Measurements from ENCODE around the gene DDX25.

The DDX25 gene

GRCh38 chr11:125956391-125957134, 52.3 kb downstream of the DDX25 start:
- Histone ChIP-seq H3K36me3 (replicated peaks in 1 of 2; ENCODE audit: control insufficient read depth in 2 of 2, insufficient read depth in 2 of 2, low read length in 2 of 2) (peaks cover 25 to 27% of the 10 kb centered on the region in 2 donors), H3K23ac (ENCODE audit: low read depth, low read length, poor library complexity) (no peak overlapping the region), H2AFZ (ENCODE audit: low read length) (no peak overlapping the region), H2AK5ac (ENCODE audit: low read depth, low read length) (no peak overlapping the region), H4K91ac (ENCODE audit: low read depth, low read length, poor library complexity) (no peak overlapping the region), H4K8ac (ENCODE audit: low read depth, low read length) (no peak overlapping the region), H3K9me3 (replicated peaks in 1 of 2; ENCODE audit: control insufficient read depth in 2 of 2, insufficient read depth in 1 of 2, low read depth in 1 of 2, low read length in 2 of 2) (peaks cover 0 to 12% of the 10 kb centered on the region in 2 donors), H3K4ac (ENCODE audit: low read length) (no peak overlapping the region), H3K27ac (replicated peaks; ENCODE audit: low read length) (no peak overlapping the region), H3K18ac (ENCODE audit: low read length) (no peak overlapping the region), H3K4me3 (ENCODE audit: low read length in 2 of 2) (no peak overlapping the region), H3K4me2 (ENCODE audit: insufficient read depth, low read length, poor library complexity, severe bottlenecking) (no peak overlapping the region), H3K14ac (ENCODE audit: low read length) (no peak overlapping the region), H3K79me1 (ENCODE audit: low read depth, low read length) (no peaks in the 10 kb centered on the region), H3K27me3 (ENCODE audit: control insufficient read depth in 3 of 3, insufficient read depth in 3 of 3, low read depth in 1 of 3, low read length in 3 of 3) (no peaks in the 10 kb centered on the region), H3K9ac (ENCODE audit: low read depth, low read length, poor library complexity) (no peak overlapping the region), H2BK5ac (ENCODE audit: low read length) (no peak overlapping the region), H3K4me1 (ENCODE audit: control insufficient read depth in 2 of 2, insufficient read depth in 1 of 2, low read depth in 1 of 2, low read length in 2 of 2) (peaks cover 0 to 4% of the 10 kb centered on the region in 2 donors), H2BK15ac (ENCODE audit: low read length) (no peak overlapping the region), H2BK12ac (ENCODE audit: low read length) (no peak overlapping the region), H2BK120ac (ENCODE audit: low read depth, low read length) (no peak overlapping the region)
- no peak for DNase-seq (ENCODE audit: low spot score)
- WGBS, 2 donors (ENCODE audit: extremely low coverage in 2 of 2, insufficient read length in 2 of 2, insufficient replicate concordance in 1 of 2): no CpG with 5 or more reads among the region's 22 CpGs

- Histone ChIP-seq H3K9ac (ENCODE audit: low read depth, low read length, poor library complexity) (no peak overlapping the region), H3K18ac (ENCODE audit: low read length) (no peak overlapping the region), H4K8ac (ENCODE audit: low read depth, low read length) (no peak overlapping the region), H2BK5ac (ENCODE audit: low read length) (no peak overlapping the region), H3K4me1 (ENCODE audit: control insufficient read depth in 2 of 2, insufficient read depth in 1 of 2, low read depth in 1 of 2, low read length in 2 of 2) (peaks cover 0 to 2% of the 10 kb centered on the region in 2 donors), H2AK5ac (ENCODE audit: low read depth, low read length) (no peak overlapping the region), H3K36me3 (replicated peaks in 1 of 2; ENCODE audit: control insufficient read depth in 2 of 2, insufficient read depth in 2 of 2, low read length in 2 of 2) (peaks cover 29% of the 10 kb centered on the region in 2 donors), H3K9me3 (replicated peaks in 1 of 2; ENCODE audit: control insufficient read depth in 2 of 2, insufficient read depth in 1 of 2, low read depth in 1 of 2, low read length in 2 of 2) (peaks cover 2 to 22% of the 10 kb centered on the region in 2 donors), H3K23ac (ENCODE audit: low read depth, low read length, poor library complexity) (no peak overlapping the region), H3K27me3 (ENCODE audit: control insufficient read depth in 3 of 3, insufficient read depth in 3 of 3, low read depth in 1 of 3, low read length in 3 of 3) (no peaks in the 10 kb centered on the region), H2BK15ac (ENCODE audit: low read length) (no peak overlapping the region), H3K4me3 (ENCODE audit: low read length in 2 of 2) (no peak overlapping the region), H3K4ac (ENCODE audit: low read length) (no peak overlapping the region), H3K4me2 (ENCODE audit: insufficient read depth, low read length, poor library complexity, severe bottlenecking) (no peak overlapping the region), H3K27ac (replicated peaks; ENCODE audit: low read length) (no peak overlapping the region), H2BK120ac (ENCODE audit: low read depth, low read length) (no peak overlapping the region), H2AFZ (ENCODE audit: low read length) (no peak overlapping the region), H3K14ac (ENCODE audit: low read length) (no peak overlapping the region), H2BK12ac (ENCODE audit: low read length) (no peak overlapping the region), H3K79me1 (ENCODE audit: low read depth, low read length) (no peaks in the 10 kb centered on the region), H4K91ac (ENCODE audit: low read depth, low read length, poor library complexity) (no peak overlapping the region)
- no CpG with 5 or more reads among the region's 14 CpGs for WGBS, 2 donors (ENCODE audit: extremely low coverage in 2 of 2, insufficient read length in 2 of 2, insufficient replicate concordance in 1 of 2)
- DNase-seq (ENCODE audit: low spot score): no peak
Observed at GRCh38 chr11:125957618-125958332, 53.5 kb downstream of the DDX25 start.

- Histone ChIP-seq H3K4me2 (ENCODE audit: insufficient read depth, low read length, poor library complexity, severe bottlenecking) (no peak overlapping the region), H3K9me3 (replicated peaks in 1 of 2; ENCODE audit: control insufficient read depth in 2 of 2, insufficient read depth in 1 of 2, low read depth in 1 of 2, low read length in 2 of 2) (peaks cover 6 to 32% of the 10 kb centered on the region in 2 donors), H3K4me3 (ENCODE audit: low read length in 2 of 2) (no peak overlapping the region), H3K27ac (replicated peaks; ENCODE audit: low read length) (no peak overlapping the region), H3K4ac (ENCODE audit: low read length) (no peak overlapping the region), H3K27me3 (ENCODE audit: control insufficient read depth in 3 of 3, insufficient read depth in 3 of 3, low read depth in 1 of 3, low read length in 3 of 3) (no peaks in the 10 kb centered on the region), H3K14ac (ENCODE audit: low read length) (no peak overlapping the region), H3K18ac (ENCODE audit: low read length) (no peak overlapping the region), H2BK15ac (ENCODE audit: low read length) (no peak overlapping the region), H3K79me1 (ENCODE audit: low read depth, low read length) (no peaks in the 10 kb centered on the region), H2BK5ac (ENCODE audit: low read length) (no peak overlapping the region), H3K9ac (ENCODE audit: low read depth, low read length, poor library complexity) (no peak overlapping the region), H2AK5ac (ENCODE audit: low read depth, low read length) (no peak overlapping the region), H4K8ac (ENCODE audit: low read depth, low read length) (no peak overlapping the region), H2BK12ac (ENCODE audit: low read length) (no peak overlapping the region), H3K23ac (ENCODE audit: low read depth, low read length, poor library complexity) (no peak overlapping the region), H2AFZ (ENCODE audit: low read length) (no peak overlapping the region), H3K36me3 (replicated peaks in 1 of 2; ENCODE audit: control insufficient read depth in 2 of 2, insufficient read depth in 2 of 2, low read length in 2 of 2) (peaks cover 29 to 32% of the 10 kb centered on the region in 2 donors), H2BK120ac (ENCODE audit: low read depth, low read length) (no peak overlapping the region), H3K4me1 (ENCODE audit: control insufficient read depth in 2 of 2, insufficient read depth in 1 of 2, low read depth in 1 of 2, low read length in 2 of 2) (peaks cover 0 to 2% of the 10 kb centered on the region in 2 donors), H4K91ac (ENCODE audit: low read depth, low read length, poor library complexity) (no peak overlapping the region)
- no CpG with 5 or more reads among the region's 4 CpGs for WGBS, 2 donors (ENCODE audit: extremely low coverage in 2 of 2, insufficient read length in 2 of 2, insufficient replicate concordance in 1 of 2)
- no peak for DNase-seq (ENCODE audit: low spot score)
Observed at GRCh38 chr11:125958872-125959400, 54.6 kb downstream of the DDX25 start.

- Histone ChIP-seq H4K8ac (ENCODE audit: low read depth, low read length) (no peak overlapping the region), H2BK5ac (ENCODE audit: low read length) (no peak overlapping the region), H3K4me2 (ENCODE audit: insufficient read depth, low read length, poor library complexity, severe bottlenecking) (no peak overlapping the region), H3K36me3 (replicated peaks in 1 of 2; ENCODE audit: control insufficient read depth in 2 of 2, insufficient read depth in 2 of 2, low read length in 2 of 2) (peaks cover 29 to 32% of the 10 kb centered on the region in 2 donors), H2AFZ (ENCODE audit: low read length) (no peak overlapping the region), H3K9ac (ENCODE audit: low read depth, low read length, poor library complexity) (no peak overlapping the region), H3K4me1 (ENCODE audit: control insufficient read depth in 2 of 2, insufficient read depth in 1 of 2, low read depth in 1 of 2, low read length in 2 of 2) (peaks cover 0 to 2% of the 10 kb centered on the region in 2 donors), H2BK15ac (ENCODE audit: low read length) (no peak overlapping the region), H4K91ac (ENCODE audit: low read depth, low read length, poor library complexity) (no peak overlapping the region), H3K9me3 (replicated peaks in 1 of 2; ENCODE audit: control insufficient read depth in 2 of 2, insufficient read depth in 1 of 2, low read depth in 1 of 2, low read length in 2 of 2) (peaks cover 6 to 32% of the 10 kb centered on the region in 2 donors), H3K27ac (replicated peaks; ENCODE audit: low read length) (no peak overlapping the region), H3K79me1 (ENCODE audit: low read depth, low read length) (no peaks in the 10 kb centered on the region), H3K23ac (ENCODE audit: low read depth, low read length, poor library complexity) (no peak overlapping the region), H2AK5ac (ENCODE audit: low read depth, low read length) (no peak overlapping the region), H3K27me3 (ENCODE audit: control insufficient read depth in 3 of 3, insufficient read depth in 3 of 3, low read depth in 1 of 3, low read length in 3 of 3) (no peaks in the 10 kb centered on the region), H3K4ac (ENCODE audit: low read length) (no peak overlapping the region), H2BK120ac (ENCODE audit: low read depth, low read length) (no peak overlapping the region), H2BK12ac (ENCODE audit: low read length) (no peak overlapping the region), H3K18ac (ENCODE audit: low read length) (no peak overlapping the region), H3K14ac (ENCODE audit: low read length) (no peak overlapping the region), H3K4me3 (ENCODE audit: low read length in 2 of 2) (no peak overlapping the region)
- no CpG with 5 or more reads among the region's 6 CpGs for WGBS, 2 donors (ENCODE audit: extremely low coverage in 2 of 2, insufficient read length in 2 of 2, insufficient replicate concordance in 1 of 2)
- DNase-seq (ENCODE audit: low spot score): no peak
Observed at GRCh38 chr11:125959511-125959910, 55.2 kb downstream of the DDX25 start.
